NCI-H446 treated with DMSO at 0.1 percent for 48 hours (cell line): ENCODE measurements around the gene FCN1.

Experiments
- DNase-seq: peaks from one replicate; lab custom pipeline; 2025; lab: John Stamatoyannopoulos, UW

Gene FCN1

GRCh38 chr9:134951461-134951860, 33.7 kb upstream of the FCN1 start:
- no peak for DNase-seq

- no peak for DNase-seq
These were observed 32.9 kb upstream of the FCN1 start for GRCh38 chr9:134950386-134951210.

- DNase-seq: no peak
These were observed 32.1 kb upstream of the FCN1 start for GRCh38 chr9:134949681-134950385.

GRCh38 chr9:134948149-134948548, 30.4 kb upstream of the FCN1 start:
- no peak for DNase-seq

- DNase-seq: no peak
These were observed 29.7 kb upstream of the FCN1 start for GRCh38 chr9:134947265-134947955.

- no peak for DNase-seq
These were observed 29.0 kb upstream of the FCN1 start for GRCh38 chr9:134946663-134947062.

- DNase-seq: no peak
These were observed 28.0 kb upstream of the FCN1 start for GRCh38 chr9:134945509-134946275.

GRCh38 chr9:134944916-134945315, 27.2 kb upstream of the FCN1 start:
- DNase-seq: no peak

GRCh38 chr9:134944351-134944802, 26.7 kb upstream of the FCN1 start:
- no peak for DNase-seq

- no peak for DNase-seq
These were observed 26.1 kb upstream of the FCN1 start for GRCh38 chr9:134943836-134944235.

GRCh38 chr9:134943411-134943810, 25.7 kb upstream of the FCN1 start:
- DNase-seq: no peak

- no peak for DNase-seq
These were observed 25.1 kb upstream of the FCN1 start for GRCh38 chr9:134942788-134943184.

- DNase-seq: no peak
These were observed 24.5 kb upstream of the FCN1 start for GRCh38 chr9:134942011-134942787.

GRCh38 chr9:134940236-134941208, 22.8 kb upstream of the FCN1 start:
- DNase-seq: no peak

- no peak for DNase-seq
These were observed 22.1 kb upstream of the FCN1 start for GRCh38 chr9:134939836-134940235.

- no peak for DNase-seq
These were observed 21.5 kb upstream of the FCN1 start for GRCh38 chr9:134939080-134939733.

GRCh38 chr9:134938346-134939079, 20.8 kb upstream of the FCN1 start:
- no peak for DNase-seq

- DNase-seq: no peak
These were observed 20.0 kb upstream of the FCN1 start for GRCh38 chr9:134937566-134938345.
